GM19193 (cell line): ENCODE results near the gene ABCA4.

Experiments
- POLR2A ChIP-seq: IDR thresholded peaks from 4 replicates; pipeline ENCODE4 v1.6.1; 2011; ENCODE audit not compliant: insufficient read depth, insufficient read length; ENCODE audit errors: extremely low read depth

Gene ABCA4

GRCh38 chr1:94120991-94121390 is at the start of gene ABCA4:
TSS of gene ABCA4 (minus strand) at chr1:94121148. CDS start at chr1:94121045, 103 bp downstream.
- no peak for TF ChIP-seq POLR2A

- TF ChIP-seq POLR2A, result no peak
Observed at GRCh38 chr1:94169126-94169525, 48.2 kb upstream of the ABCA4 start.

- no peak for TF ChIP-seq POLR2A
Observed at GRCh38 chr1:94165843-94166242, 44.9 kb upstream of the ABCA4 start.

GRCh38 chr1:94160811-94161210 is 39.9 kb upstream of the ABCA4 start:
- no peak for TF ChIP-seq POLR2A

- TF ChIP-seq POLR2A, result no peak
Observed at GRCh38 chr1:94156096-94156625, 35.2 kb upstream of the ABCA4 start.

GRCh38 chr1:94154989-94155388 is 34.0 kb upstream of the ABCA4 start:
- TF ChIP-seq POLR2A, result no peak

- no peak for TF ChIP-seq POLR2A
Observed at GRCh38 chr1:94153133-94153532, 32.2 kb upstream of the ABCA4 start.

GRCh38 chr1:94146273-94146672 is 25.3 kb upstream of the ABCA4 start:
- no peak for TF ChIP-seq POLR2A

- no peak for TF ChIP-seq POLR2A
Observed at GRCh38 chr1:94144836-94145235, 23.9 kb upstream of the ABCA4 start.

GRCh38 chr1:94143809-94144176 is 22.8 kb upstream of the ABCA4 start:
- TF ChIP-seq POLR2A, result no peak

GRCh38 chr1:94143173-94143808 is 22.3 kb upstream of the ABCA4 start:
- TF ChIP-seq POLR2A, result no peak

- no peak for TF ChIP-seq POLR2A
Observed at GRCh38 chr1:94142583-94142982, 21.6 kb upstream of the ABCA4 start.

- TF ChIP-seq POLR2A, result no peak
Observed at GRCh38 chr1:94142022-94142421, 21.1 kb upstream of the ABCA4 start.

GRCh38 chr1:94132111-94132510 is 11.2 kb upstream of the ABCA4 start:
- no peak for TF ChIP-seq POLR2A

GRCh38 chr1:94130851-94131595 is 10.1 kb upstream of the ABCA4 start:
- no peak for TF ChIP-seq POLR2A

- no peak for TF ChIP-seq POLR2A
Observed at GRCh38 chr1:94126651-94127050, 5.7 kb upstream of the ABCA4 start.
